GM23338 (cell line): ENCODE measurements around the gene ESPN. TPM values are rescaled to one million over a fixed set of nuclear protein-coding genes. Genes with fewer than 3 reads are reported as not detected.

ENCODE experiments used
- ATAC-seq: fragments of 200-7000 bp; cut with Tn5 transposase; 3 replicates; pipeline ENCODE4 v1.9.1; 2020
- DNase-seq: peaks from one replicate; pipeline ENCODE4 v3.0.0-alpha.2; 2015; ENCODE audit warnings: low spot score
- H2AFZ ChIP-seq: fragments of 200-600 bp; sonication (generic); 2 replicates; pipeline ENCODE4 v1.8.0; 2016; ENCODE audit warnings: antibody characterized with exemption, mild to moderate bottlenecking, moderate library complexity
- H3F3A ChIP-seq: fragments of 200-600 bp; sonication (generic); replicated peaks from 2 replicates; pipeline ENCODE4 v1.8.0; 2017; ENCODE audit warnings: antibody characterized with exemption, mixed run types, low read depth
- H3K27ac ChIP-seq: fragments of 200-600 bp; sonication (generic); 2 replicates; pipeline ENCODE4 v1.6.1; 2016; ENCODE audit warnings: low read depth
- H3K27me3 ChIP-seq: fragments of 200-600 bp; sonication (generic); 2 replicates; pipeline ENCODE4 v1.8.0; 2016; ENCODE audit warnings: mild to moderate bottlenecking, mixed run types, moderate library complexity; ENCODE audit not compliant: insufficient read depth
- H3K36me3 ChIP-seq: fragments of 200-600 bp; sonication (generic); 2 replicates; pipeline ENCODE4 v1.8.0; 2016; ENCODE audit warnings: mild to moderate bottlenecking; ENCODE audit not compliant: insufficient read depth
- H3K4me1 ChIP-seq: fragments of 200-600 bp; sonication (generic); 2 replicates; pipeline ENCODE4 v1.8.0; 2016; ENCODE audit warnings: mild to moderate bottlenecking, moderate library complexity; ENCODE audit not compliant: insufficient read depth
- H3K4me2 ChIP-seq: fragments of 200-600 bp; sonication (generic); 2 replicates; pipeline ENCODE4 v1.7.1; 2017; ENCODE audit warnings: mixed run types
- H3K4me3 ChIP-seq: fragments of 200-600 bp; sonication (generic); 2 replicates; pipeline ENCODE4 v1.6.1; 2016; ENCODE audit warnings: mixed run types
- H3K79me2 ChIP-seq: fragments of 200-600 bp; sonication (generic); replicated peaks from 2 replicates; pipeline ENCODE4 v1.8.0; 2017; ENCODE audit warnings: mild to moderate bottlenecking; ENCODE audit not compliant: insufficient read depth
- H3K9me2 ChIP-seq: fragments of 200-600 bp; sonication (generic); 2 replicates; pipeline ENCODE4 v1.8.0; 2017; ENCODE audit not compliant: insufficient read depth
- H4K20me1 ChIP-seq: fragments of 200-600 bp; sonication (generic); replicated peaks from 2 replicates; pipeline ENCODE4 v1.8.0; 2017; ENCODE audit warnings: mild to moderate bottlenecking; ENCODE audit not compliant: insufficient read depth
- H3K27ac Mint-ChIP-seq: 2 replicates; pipeline ENCODE4 v1.8.0; 2020; ENCODE audit warnings: inconsistent platforms, mild to moderate bottlenecking, moderate library complexity, mixed read lengths
- H3K27me3 Mint-ChIP-seq: 3 replicates; pipeline ENCODE4 v1.8.0; 2022; ENCODE audit warnings: low read depth, mild to moderate bottlenecking, moderate library complexity, mixed read lengths, inconsistent platforms; ENCODE audit not compliant: insufficient read depth, poor library complexity
- H3K36me3 Mint-ChIP-seq: 3 replicates; pipeline ENCODE4 v1.8.0; 2021; ENCODE audit warnings: low read depth, mild to moderate bottlenecking, inconsistent platforms, moderate library complexity, mixed read lengths
- H3K4me1 Mint-ChIP-seq: 3 replicates; pipeline ENCODE4 v1.8.0; 2020; ENCODE audit warnings: mild to moderate bottlenecking, inconsistent platforms, mixed read lengths
- H3K4me3 Mint-ChIP-seq: 3 replicates; pipeline ENCODE4 v1.8.0; 2021; ENCODE audit warnings: moderate library complexity, mild to moderate bottlenecking, inconsistent platforms, mixed read lengths
- H3K9me3 Mint-ChIP-seq: 3 replicates; pipeline ENCODE4 v1.8.0; 2020; ENCODE audit warnings: moderate library complexity, mild to moderate bottlenecking, inconsistent platforms, mixed read lengths
- JUNB ChIP-seq: IDR thresholded peaks from one replicate; pipeline ENCODE4 v1.6.1; 2016; ENCODE audit warnings: antibody characterized with exemption; ENCODE audit not compliant: unreplicated experiment
- ZNF331 ChIP-seq: fragments of 250-450 bp; sonication (Bioruptor Pico); IDR thresholded peaks from 2 replicates; pipeline ENCODE4 v1.5.0; 2020; ENCODE audit warnings: low read depth, mild to moderate bottlenecking, moderate library complexity
- polyA plus RNA-seq: library from polyadenylated mRNA; unstranded; fragments of >200 nt; fragmentation: Nextera tagmentation; extraction: Ambion mirVana; gene quantifications from 2 replicates; pipeline ENCODE4 v1.2.1, GENCODE V29; 2016
- total RNA-seq: library from RNA; depleted of rRNA; stranded (reverse); fragments of >200 nt; shearing (Covaris generic); gene quantifications from 2 replicates; pipeline ENCODE4 v1.2.3, GENCODE V29; 2014
- TF ChIP-seq, protein P1 (sequence below): fragments of 250-450 bp; sonication (Bioruptor Pico); IDR thresholded peaks from 2 replicates; pipeline ENCODE4 v1.5.0; 2020; ENCODE audit warnings: mild to moderate bottlenecking, moderate library complexity
- TF ChIP-seq, protein P2 (sequence below), 2 experiments: fragments of 200-600 bp in 1 of 2; sonication (generic) in 1 of 2; conservative IDR thresholded peaks; 2 replicates each; pipeline versions ENCODE4 v1.5.1 to v1.6.1; 2016 to 2017; ENCODE audit warnings: antibody characterized with exemption in 2 of 2, low read depth in 2 of 2, mild to moderate bottlenecking in 2 of 2, moderate library complexity in 1 of 2

The ESPN gene
- total and polyA plus RNA-seq, 2 experiments from 2014 or later: 12.2 to 13.6 TPM

DNA sequence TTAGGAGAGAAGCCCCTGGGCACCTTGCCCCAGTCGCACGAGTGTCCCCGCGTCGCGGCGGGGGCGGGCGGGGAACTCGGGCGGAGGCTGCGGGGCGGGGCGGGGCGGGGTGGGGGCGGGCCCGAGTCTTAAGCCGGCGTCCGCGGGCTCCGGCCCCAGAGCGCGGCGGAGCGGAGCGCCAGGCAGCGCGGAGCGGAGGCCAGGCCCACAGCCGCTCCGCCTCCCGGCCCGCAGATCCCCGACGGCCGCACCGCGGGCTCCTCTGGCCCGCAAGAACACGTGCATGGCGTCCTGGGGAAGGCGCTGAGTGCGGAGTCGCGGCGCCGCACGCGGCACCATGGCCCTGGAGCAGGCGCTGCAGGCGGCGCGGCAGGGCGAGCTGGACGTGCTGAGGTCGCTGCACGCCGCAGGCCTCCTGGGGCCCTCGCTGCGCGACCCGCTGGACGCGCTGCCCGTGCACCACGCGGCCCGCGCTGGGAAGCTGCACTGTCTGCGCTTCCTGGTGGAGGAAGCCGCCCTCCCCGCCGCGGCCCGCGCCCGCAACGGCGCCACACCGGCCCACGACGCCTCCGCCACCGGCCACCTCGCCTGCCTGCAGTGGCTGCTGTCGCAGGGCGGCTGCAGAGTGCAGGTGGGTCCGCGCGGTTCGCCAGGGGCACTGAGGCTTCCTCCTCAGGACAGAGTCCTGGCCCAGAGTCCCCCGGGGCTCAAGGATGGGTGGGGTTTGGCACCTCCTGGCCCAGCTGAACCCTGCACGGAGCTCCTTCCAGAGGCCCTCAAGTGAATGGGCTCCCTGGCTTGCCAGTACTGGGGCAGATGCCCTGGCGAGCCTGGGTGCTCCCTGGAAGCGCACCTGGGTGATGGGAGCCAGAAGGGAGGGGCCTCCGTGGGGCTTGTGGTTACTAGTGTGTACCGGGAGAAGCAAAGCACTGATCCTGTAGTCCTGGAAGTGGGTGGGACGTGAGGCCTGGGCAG lies at the start of gene ESPN (continued):
- TF ChIP-seq, protein P1, sequence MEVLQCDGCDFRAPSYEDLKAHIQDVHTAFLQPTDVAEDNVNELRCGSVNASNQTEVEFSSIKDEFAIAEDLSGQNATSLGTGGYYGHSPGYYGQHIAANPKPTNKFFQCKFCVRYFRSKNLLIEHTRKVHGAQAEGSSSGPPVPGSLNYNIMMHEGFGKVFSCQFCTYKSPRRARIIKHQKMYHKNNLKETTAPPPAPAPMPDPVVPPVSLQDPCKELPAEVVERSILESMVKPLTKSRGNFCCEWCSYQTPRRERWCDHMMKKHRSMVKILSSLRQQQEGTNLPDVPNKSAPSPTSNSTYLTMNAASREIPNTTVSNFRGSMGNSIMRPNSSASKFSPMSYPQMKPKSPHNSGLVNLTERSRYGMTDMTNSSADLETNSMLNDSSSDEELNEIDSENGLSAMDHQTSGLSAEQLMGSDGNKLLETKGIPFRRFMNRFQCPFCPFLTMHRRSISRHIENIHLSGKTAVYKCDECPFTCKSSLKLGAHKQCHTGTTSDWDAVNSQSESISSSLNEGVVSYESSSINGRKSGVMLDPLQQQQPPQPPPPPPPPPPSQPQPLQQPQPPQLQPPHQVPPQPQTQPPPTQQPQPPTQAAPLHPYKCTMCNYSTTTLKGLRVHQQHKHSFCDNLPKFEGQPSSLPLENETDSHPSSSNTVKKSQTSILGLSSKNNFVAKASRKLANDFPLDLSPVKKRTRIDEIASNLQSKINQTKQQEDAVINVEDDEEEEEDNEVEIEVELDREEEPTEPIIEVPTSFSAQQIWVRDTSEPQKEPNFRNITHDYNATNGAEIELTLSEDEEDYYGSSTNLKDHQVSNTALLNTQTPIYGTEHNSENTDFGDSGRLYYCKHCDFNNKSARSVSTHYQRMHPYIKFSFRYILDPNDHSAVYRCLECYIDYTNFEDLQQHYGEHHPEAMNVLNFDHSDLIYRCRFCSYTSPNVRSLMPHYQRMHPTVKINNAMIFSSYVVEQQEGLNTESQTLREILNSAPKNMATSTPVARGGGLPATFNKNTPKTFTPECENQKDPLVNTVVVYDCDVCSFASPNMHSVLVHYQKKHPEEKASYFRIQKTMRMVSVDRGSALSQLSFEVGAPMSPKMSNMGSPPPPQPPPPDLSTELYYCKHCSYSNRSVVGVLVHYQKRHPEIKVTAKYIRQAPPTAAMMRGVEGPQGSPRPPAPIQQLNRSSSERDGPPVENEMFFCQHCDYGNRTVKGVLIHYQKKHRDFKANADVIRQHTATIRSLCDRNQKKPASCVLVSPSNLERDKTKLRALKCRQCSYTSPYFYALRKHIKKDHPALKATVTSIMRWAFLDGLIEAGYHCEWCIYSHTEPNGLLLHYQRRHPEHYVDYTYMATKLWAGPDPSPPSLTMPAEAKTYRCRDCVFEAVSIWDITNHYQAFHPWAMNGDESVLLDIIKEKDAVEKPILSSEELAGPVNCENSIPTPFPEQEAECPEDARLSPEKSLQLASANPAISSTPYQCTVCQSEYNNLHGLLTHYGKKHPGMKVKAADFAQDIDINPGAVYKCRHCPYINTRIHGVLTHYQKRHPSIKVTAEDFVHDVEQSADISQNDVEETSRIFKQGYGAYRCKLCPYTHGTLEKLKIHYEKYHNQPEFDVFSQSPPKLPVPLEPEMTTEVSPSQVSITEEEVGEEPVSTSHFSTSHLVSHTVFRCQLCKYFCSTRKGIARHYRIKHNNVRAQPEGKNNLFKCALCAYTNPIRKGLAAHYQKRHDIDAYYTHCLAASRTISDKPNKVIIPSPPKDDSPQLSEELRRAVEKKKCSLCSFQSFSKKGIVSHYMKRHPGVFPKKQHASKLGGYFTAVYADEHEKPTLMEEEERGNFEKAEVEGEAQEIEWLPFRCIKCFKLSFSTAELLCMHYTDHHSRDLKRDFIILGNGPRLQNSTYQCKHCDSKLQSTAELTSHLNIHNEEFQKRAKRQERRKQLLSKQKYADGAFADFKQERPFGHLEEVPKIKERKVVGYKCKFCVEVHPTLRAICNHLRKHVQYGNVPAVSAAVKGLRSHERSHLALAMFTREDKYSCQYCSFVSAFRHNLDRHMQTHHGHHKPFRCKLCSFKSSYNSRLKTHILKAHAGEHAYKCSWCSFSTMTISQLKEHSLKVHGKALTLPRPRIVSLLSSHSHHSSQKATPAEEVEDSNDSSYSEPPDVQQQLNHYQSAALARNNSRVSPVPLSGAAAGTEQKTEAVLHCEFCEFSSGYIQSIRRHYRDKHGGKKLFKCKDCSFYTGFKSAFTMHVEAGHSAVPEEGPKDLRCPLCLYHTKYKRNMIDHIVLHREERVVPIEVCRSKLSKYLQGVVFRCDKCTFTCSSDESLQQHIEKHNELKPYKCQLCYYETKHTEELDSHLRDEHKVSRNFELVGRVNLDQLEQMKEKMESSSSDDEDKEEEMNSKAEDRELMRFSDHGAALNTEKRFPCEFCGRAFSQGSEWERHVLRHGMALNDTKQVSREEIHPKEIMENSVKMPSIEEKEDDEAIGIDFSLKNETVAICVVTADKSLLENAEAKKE (CRISPR knock-in tag): no peak
- TF ChIP-seq JUNB: no peak

DNA sequence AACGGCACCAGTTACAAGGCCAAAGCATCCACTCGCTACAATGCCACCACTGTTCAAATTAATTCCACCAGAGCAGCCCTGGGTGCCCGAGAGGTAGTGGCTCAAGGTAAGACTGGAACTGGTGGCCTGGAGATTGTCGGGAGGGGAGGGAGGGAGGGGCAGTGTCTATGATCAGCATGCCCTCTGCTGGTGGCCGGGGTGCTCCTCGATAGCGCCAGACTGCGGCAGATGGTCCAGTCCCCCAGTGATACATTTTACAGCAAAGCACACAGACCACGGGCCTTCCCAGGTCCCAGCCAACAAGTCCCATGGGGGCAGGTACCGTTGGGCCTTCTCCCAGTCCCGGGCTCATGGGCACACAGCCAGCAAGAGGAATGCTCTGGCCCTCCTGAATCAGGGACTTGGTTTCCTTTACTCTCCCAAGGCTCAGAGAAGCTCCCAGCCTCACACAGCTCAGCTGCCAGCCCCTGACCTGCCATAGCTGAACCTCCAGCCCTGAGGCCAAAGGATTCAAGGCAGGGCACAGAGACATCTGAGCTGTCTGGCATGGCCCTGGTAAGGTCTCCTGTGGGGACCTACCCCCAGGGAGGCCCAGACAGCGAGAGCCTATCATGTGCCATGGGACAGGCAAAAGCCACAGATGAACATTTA lies 46.4 kb upstream of the ESPN start:
- DNase-seq (peak; percentile 72), ATAC-seq (peak; percentile 88)
- Mint-ChIP-seq H3K4me1 (peaks cover 6% of the 10 kb centered on the region), H3K27ac (no peak overlapping the region; the same call in 1 of the 2 replicates), H3K9me3 (peaks cover 11% of the 10 kb centered on the region; the same call in 2 of the 3 replicates), H3K4me3 (no peak overlapping the region), H3K36me3 (peaks cover 12% of the 10 kb centered on the region; the same call in 2 of the 3 replicates), H3K27me3 (peaks cover 8% of the 10 kb centered on the region)
- no peaks in the 10 kb centered on the region for H3F3A ChIP-seq
- peaks cover 95% of the 10 kb centered on the region for H3K79me2 ChIP-seq
- TF ChIP-seq, protein P2, sequence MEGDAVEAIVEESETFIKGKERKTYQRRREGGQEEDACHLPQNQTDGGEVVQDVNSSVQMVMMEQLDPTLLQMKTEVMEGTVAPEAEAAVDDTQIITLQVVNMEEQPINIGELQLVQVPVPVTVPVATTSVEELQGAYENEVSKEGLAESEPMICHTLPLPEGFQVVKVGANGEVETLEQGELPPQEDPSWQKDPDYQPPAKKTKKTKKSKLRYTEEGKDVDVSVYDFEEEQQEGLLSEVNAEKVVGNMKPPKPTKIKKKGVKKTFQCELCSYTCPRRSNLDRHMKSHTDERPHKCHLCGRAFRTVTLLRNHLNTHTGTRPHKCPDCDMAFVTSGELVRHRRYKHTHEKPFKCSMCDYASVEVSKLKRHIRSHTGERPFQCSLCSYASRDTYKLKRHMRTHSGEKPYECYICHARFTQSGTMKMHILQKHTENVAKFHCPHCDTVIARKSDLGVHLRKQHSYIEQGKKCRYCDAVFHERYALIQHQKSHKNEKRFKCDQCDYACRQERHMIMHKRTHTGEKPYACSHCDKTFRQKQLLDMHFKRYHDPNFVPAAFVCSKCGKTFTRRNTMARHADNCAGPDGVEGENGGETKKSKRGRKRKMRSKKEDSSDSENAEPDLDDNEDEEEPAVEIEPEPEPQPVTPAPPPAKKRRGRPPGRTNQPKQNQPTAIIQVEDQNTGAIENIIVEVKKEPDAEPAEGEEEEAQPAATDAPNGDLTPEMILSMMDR (conservative IDR thresholded peaks at IDR 0.05; ENCODE audit: low read depth in 2 of 2): peak; percentile 24 to 66; a peak in 3 of 4 replicates
- TF ChIP-seq ZNF331 (CRISPR knock-in tag): no peak
- no peaks in the 10 kb centered on the region for H3K4me1 ChIP-seq
- no peak overlapping the region; the same call in 1 of the 2 replicates for H3K27ac ChIP-seq
- peaks cover 55% of the 10 kb centered on the region for H4K20me1 ChIP-seq
- no peaks in the 10 kb centered on the region for H3K9me2 ChIP-seq
- no peak overlapping the region for H3K4me2 ChIP-seq
- H3K4me3 ChIP-seq: no peak overlapping the region
- H3K36me3 ChIP-seq: no peaks in the 10 kb centered on the region
- H2AFZ ChIP-seq: no peak overlapping the region
- H3K27me3 ChIP-seq: no peaks in the 10 kb centered on the region
